ENCODE measurements around the gene MRC1. TPM values are rescaled to one million over a fixed set of nuclear protein-coding genes. Genes with fewer than 3 reads are reported as not detected.

MRC1 gene
- total RNA-seq, 2 experiments from 2014 or later = 0.08 TPM

GRCh38 chr10:17912754-17913153, 103.6 kb downstream of the MRC1 start:
- ATAC-seq (ENCODE audit: poor library complexity) = no peak
- no peak for DNase-seq
- no peak overlapping the region for H3K4me3 ChIP-seq (ENCODE audit: low read length)
- ChIA-PET CTCF (no interaction called here), POLR2A (no interaction called here)
- no peaks in the 10 kb centered on the region for H3K27me3 ChIP-seq (ENCODE audit: control insufficient read depth in 1 of 2, insufficient read depth in 2 of 2, low read length in 2 of 2)
- intact Hi-C loops (cut with DNase I, micrococcal nuclease) = no loop called here
- no peaks in the 10 kb centered on the region for H3K4me1 Mint-ChIP-seq (ENCODE audit: low read depth)
- H3K27ac ChIP-seq (ENCODE audit: low read depth in 1 of 2, low read length in 2 of 2) = no peak overlapping the region
- no peaks in the 10 kb centered on the region for H3K36me3 Mint-ChIP-seq (ENCODE audit: low read depth)
- H3K9me3 Mint-ChIP-seq = peaks cover 3% of the 10 kb centered on the region
- peaks cover 0 to 3% of the 10 kb centered on the region in 2 experiments for H3K9me3 ChIP-seq (ENCODE audit: control insufficient read depth in 1 of 2, insufficient read depth in 1 of 2, low read length in 2 of 2)
- H3K27ac Mint-ChIP-seq = no peak overlapping the region
- no peak overlapping the region for H3K4me3 Mint-ChIP-seq
- H3K36me3 ChIP-seq (ENCODE audit: insufficient read depth, low read length) = no peaks in the 10 kb centered on the region
- peaks cover 5% of the 10 kb centered on the region for H3K27me3 Mint-ChIP-seq
- no peak for TF ChIP-seq CTCF (IDR thresholded peaks at IDR 0.05)
- no peaks in the 10 kb centered on the region for H3K4me1 ChIP-seq (ENCODE audit: insufficient read depth, low read length)

- POLR2A ChIA-PET = interaction anchor here (0.6 kb wide), 1 partner anchor 74 kb away, joined by 3 read pairs; no protein-coding TSS in a partner anchor
- Histone ChIP-seq H3K27me3 (ENCODE audit: control insufficient read depth in 1 of 2, insufficient read depth in 2 of 2, low read length in 2 of 2) (no peaks in the 10 kb centered on the region), H3K4me1 (ENCODE audit: insufficient read depth, low read length) (no peaks in the 10 kb centered on the region), H3K9me3 (ENCODE audit: control insufficient read depth in 1 of 2, insufficient read depth in 1 of 2, low read length in 2 of 2) (peaks cover 0 to 3% of the 10 kb centered on the region in 2 experiments), H3K36me3 (ENCODE audit: insufficient read depth, low read length) (no peaks in the 10 kb centered on the region), H3K4me3 (ENCODE audit: low read length) (no peak overlapping the region), H3K27ac (ENCODE audit: low read depth in 1 of 2, low read length in 2 of 2) (no peak overlapping the region)
- intact Hi-C loops (cut with DNase I, micrococcal nuclease) = no loop called here
- Mint-ChIP-seq H3K27me3 (no peaks in the 10 kb centered on the region), H3K27ac (no peak overlapping the region), H3K4me1 (ENCODE audit: low read depth) (no peaks in the 10 kb centered on the region), H3K36me3 (ENCODE audit: low read depth) (no peaks in the 10 kb centered on the region), H3K4me3 (no peak overlapping the region), H3K9me3 (peaks cover 3% of the 10 kb centered on the region)
- no peak for TF ChIP-seq CTCF (IDR thresholded peaks at IDR 0.05)
- no peak for ATAC-seq (ENCODE audit: poor library complexity)
- CTCF ChIA-PET = no interaction called here
- no peak for DNase-seq
Observed at GRCh38 chr10:17913604-17914003, 104.5 kb downstream of the MRC1 start.

GRCh38 chr10:17914169-17915045, 105.3 kb downstream of the MRC1 start:
- intact Hi-C loops (cut with DNase I, micrococcal nuclease) = no loop called here
- CTCF ChIA-PET = no interaction called here
- no peak overlapping the region for H3K27ac ChIP-seq (ENCODE audit: low read depth in 1 of 2, low read length in 2 of 2)

More at GRCh38 chr10:17914169-17915045, 105.3 kb downstream of the MRC1 start:
- Histone ChIP-seq H3K27me3 (ENCODE audit: control insufficient read depth in 1 of 2, insufficient read depth in 2 of 2, low read length in 2 of 2) (no peaks in the 10 kb centered on the region), H3K4me3 (ENCODE audit: low read length) (no peak overlapping the region), H3K9me3 (ENCODE audit: control insufficient read depth in 1 of 2, insufficient read depth in 1 of 2, low read length in 2 of 2) (peaks cover 0 to 3% of the 10 kb centered on the region in 2 experiments), H3K4me1 (ENCODE audit: insufficient read depth, low read length) (no peaks in the 10 kb centered on the region), H3K36me3 (ENCODE audit: insufficient read depth, low read length) (no peaks in the 10 kb centered on the region)
- Mint-ChIP-seq H3K27me3 (no peaks in the 10 kb centered on the region), H3K36me3 (ENCODE audit: low read depth) (no peaks in the 10 kb centered on the region), H3K4me3 (no peak overlapping the region), H3K9me3 (peaks cover 3% of the 10 kb centered on the region), H3K27ac (no peak overlapping the region), H3K4me1 (ENCODE audit: low read depth) (no peaks in the 10 kb centered on the region)
- ATAC-seq (ENCODE audit: poor library complexity) = no peak
- TF ChIP-seq CTCF (IDR thresholded peaks at IDR 0.05) = no peak
- POLR2A ChIA-PET = interaction anchor here (0.6 kb wide), 1 partner anchor 73 kb away, joined by 3 read pairs; no protein-coding TSS in a partner anchor
- DNase-seq = no peak

Data from CD4-positive, alpha-beta T cell (primary cell).